WTC11 (cell line): ENCODE results near the gene SCN4B. TPM values are rescaled to one million over a fixed set of nuclear protein-coding genes. Genes with fewer than 3 reads are reported as not detected.

Source experiments
- ATAC-seq: fragments of 200-7000 bp; cut with Tn5 transposase; 2 replicates; pipeline ENCODE4 v1.10.0; 2021; ENCODE audit warnings: mild to moderate bottlenecking, moderate library complexity
- CTCF ChIA-PET: fragments of 300-600 bp; sonication (Branson Sonifier 250); formaldehyde crosslinking; loops from one replicate; lab custom pipeline; 2021; ENCODE audit warnings: antibody characterized with exemption; lab: Charles Lee
- POLR2A ChIA-PET: fragments of 350-600 bp; sonication (Branson Sonifier 250); formaldehyde crosslinking; loops from one replicate; lab custom pipeline; 2021; ENCODE audit warnings: antibody characterized with exemption; lab: Charles Lee
- DNase-seq: peaks from one replicate; pipeline ENCODE4 v3.0.0; 2021; ENCODE audit warnings: low spot score
- H3K27ac Mint-ChIP-seq: 2 replicates; pipeline ENCODE4 v1.8.0; 2021; ENCODE audit warnings: mixed read lengths
- H3K27me3 Mint-ChIP-seq: 2 replicates; pipeline ENCODE4 v1.8.0; 2021; ENCODE audit warnings: low read depth, mild to moderate bottlenecking, moderate library complexity, mixed read lengths
- H3K36me3 Mint-ChIP-seq: 2 replicates; pipeline ENCODE4 v1.8.0; 2021; ENCODE audit warnings: mixed read lengths
- H3K4me1 Mint-ChIP-seq: 2 replicates; pipeline ENCODE4 v1.8.0; 2022; ENCODE audit warnings: mixed read lengths
- H3K4me3 Mint-ChIP-seq: 2 replicates; pipeline ENCODE4 v1.8.0; 2021; ENCODE audit warnings: mild to moderate bottlenecking, moderate library complexity, mixed read lengths
- H3K9me3 Mint-ChIP-seq: 2 replicates; pipeline ENCODE4 v1.8.0; 2021; ENCODE audit warnings: mixed read lengths
- ELF4 ChIP-seq: sonication (generic); formaldehyde crosslinking; IDR thresholded peaks from 2 replicates; pipeline ENCODE4 v1.8.1; 2022; ENCODE audit warnings: low read depth, mild to moderate bottlenecking, moderate library complexity, missing genetic modification reagents
- GTF2I ChIP-seq: fragments of 250-450 bp; sonication (Bioruptor Pico); conservative IDR thresholded peaks from 2 replicates; pipeline ENCODE4 v1.4.0; 2021; ENCODE audit warnings: mild to moderate bottlenecking
- NR3C1 ChIP-seq: sonication (generic); formaldehyde crosslinking; conservative IDR thresholded peaks from 2 replicates; pipeline ENCODE4 v1.8.1; 2023; ENCODE audit warnings: low read depth, mild to moderate bottlenecking, missing genetic modification reagents
- PRRX2 ChIP-seq: fragments of 250-450 bp; sonication (Bioruptor Pico); IDR thresholded peaks from 2 replicates; pipeline ENCODE4 v1.8.0; 2021; ENCODE audit warnings: mild to moderate bottlenecking
- SMAD4 ChIP-seq: sonication (generic); formaldehyde crosslinking; IDR thresholded peaks from 2 replicates; pipeline ENCODE4 v1.8.0; 2022; ENCODE audit warnings: mild to moderate bottlenecking, missing genetic modification reagents
- TP53 ChIP-seq: sonication (generic); formaldehyde crosslinking; IDR thresholded peaks from 2 replicates; pipeline ENCODE4 v1.8.1; 2023; ENCODE audit warnings: mild to moderate bottlenecking, missing genetic modification reagents
- ZNF121 ChIP-seq: sonication (generic); formaldehyde crosslinking; IDR thresholded peaks from 2 replicates; pipeline ENCODE4 v1.8.0; 2023; ENCODE audit warnings: missing genetic modification reagents
- ZNF317 ChIP-seq: sonication (generic); formaldehyde crosslinking; IDR thresholded peaks from 2 replicates; pipeline ENCODE4 v1.8.1; 2023; ENCODE audit warnings: low read depth, mild to moderate bottlenecking, moderate library complexity, missing genetic modification reagents, borderline replicate concordance
- total RNA-seq: library from RNA; stranded (reverse); gene quantifications from 3 replicates; pipeline ENCODE4 v1.2.3, GENCODE V29; 2021
- TF ChIP-seq, protein P1 (sequence below): fragments of 250-450 bp; sonication (Bioruptor Pico); IDR thresholded peaks from 2 replicates; pipeline ENCODE4 v1.9.0; 2021; ENCODE audit warnings: mild to moderate bottlenecking, borderline replicate concordance
- TF ChIP-seq, protein P2 (sequence below): sonication (generic); formaldehyde crosslinking; IDR thresholded peaks from 2 replicates; pipeline ENCODE4 v1.8.0; 2023; ENCODE audit warnings: mild to moderate bottlenecking, missing genetic modification reagents
- TF ChIP-seq, protein P3 (sequence below): fragments of 250-450 bp; sonication (Bioruptor Pico); IDR thresholded peaks from 2 replicates; pipeline ENCODE4 v1.9.0; 2021; ENCODE audit warnings: mild to moderate bottlenecking

SCN4B gene
- total RNA-seq, 1 experiment from 2014 or later: 4.4 TPM

DNA sequence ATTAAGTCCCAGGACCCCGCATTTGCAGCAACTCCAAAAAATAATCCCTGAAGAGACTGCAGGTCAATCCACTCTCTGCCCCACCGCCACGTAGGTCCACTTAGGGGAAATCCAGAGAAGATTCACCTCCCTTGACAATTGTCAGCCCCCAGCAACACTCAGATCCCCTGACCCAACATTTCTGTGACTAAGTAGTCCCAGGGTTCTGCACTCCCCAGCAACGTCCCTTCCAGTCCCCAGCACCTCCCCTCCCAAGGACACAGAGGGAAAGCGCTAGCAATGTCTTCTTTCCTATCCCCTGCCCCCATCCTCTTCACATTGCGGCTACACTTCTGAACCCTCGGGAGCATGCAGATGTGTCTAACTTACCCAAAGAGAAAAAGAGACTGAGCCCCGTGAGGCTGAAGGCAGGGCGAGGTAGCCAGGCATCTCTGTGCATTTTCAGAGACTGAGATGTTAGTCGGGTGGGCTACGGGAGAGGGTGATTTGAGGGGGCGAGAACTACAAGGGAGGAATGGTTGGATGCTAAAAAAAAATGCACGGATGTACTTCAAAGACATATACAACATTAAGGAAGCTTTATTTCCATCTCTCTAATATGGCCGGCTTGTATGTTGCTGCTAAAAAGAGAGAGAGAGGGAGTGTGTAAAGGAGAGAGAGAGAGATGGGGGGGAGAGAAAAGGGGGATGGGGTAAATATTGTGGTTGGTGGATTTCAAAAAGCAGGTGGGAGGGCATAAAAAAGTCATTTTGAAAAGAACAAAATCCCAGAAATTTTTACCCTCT is 23.6 kb upstream of the SCN4B start, which contains the start of gene SCN2B:
SCN2B (minus strand) TSS at position 647 of the 785 bp plus-strand sequence; CDS start at position 439, 208 bp downstream.
- H3K4me3 Mint-ChIP-seq: peak within 1 kb of the TSS; percentile 81
- TF ChIP-seq NR3C1 (CRISPR knock-in tag) (no peak), ELF4 (CRISPR knock-in tag) (no peak), SMAD4 (CRISPR knock-in tag) (no peak)
- TF ChIP-seq, all 79 proteins: peak for 0
- peak; percentile 12; the same call in 1 of the 2 replicates for ATAC-seq
- CTCF ChIA-PET: interaction anchor here (0.6 to 2.1 kb wide), 3 partner anchors 23 to 230 kb away, joined by 3 to 7 read pairs (median 4); partner anchors contain the start of gene SCN4B
- Mint-ChIP-seq H3K27ac (no peak within 1 kb of the TSS; the same call in 1 of the 2 replicates), H3K36me3 (no peaks in the 10 kb centered on the region), H3K4me1 (peaks cover 45% of the 10 kb centered on the region), H3K27me3 (peaks cover 53% of the 10 kb centered on the region), H3K9me3 (no peaks in the 10 kb centered on the region)
- no peak for DNase-seq
- POLR2A ChIA-PET: no interaction called here

DNA sequence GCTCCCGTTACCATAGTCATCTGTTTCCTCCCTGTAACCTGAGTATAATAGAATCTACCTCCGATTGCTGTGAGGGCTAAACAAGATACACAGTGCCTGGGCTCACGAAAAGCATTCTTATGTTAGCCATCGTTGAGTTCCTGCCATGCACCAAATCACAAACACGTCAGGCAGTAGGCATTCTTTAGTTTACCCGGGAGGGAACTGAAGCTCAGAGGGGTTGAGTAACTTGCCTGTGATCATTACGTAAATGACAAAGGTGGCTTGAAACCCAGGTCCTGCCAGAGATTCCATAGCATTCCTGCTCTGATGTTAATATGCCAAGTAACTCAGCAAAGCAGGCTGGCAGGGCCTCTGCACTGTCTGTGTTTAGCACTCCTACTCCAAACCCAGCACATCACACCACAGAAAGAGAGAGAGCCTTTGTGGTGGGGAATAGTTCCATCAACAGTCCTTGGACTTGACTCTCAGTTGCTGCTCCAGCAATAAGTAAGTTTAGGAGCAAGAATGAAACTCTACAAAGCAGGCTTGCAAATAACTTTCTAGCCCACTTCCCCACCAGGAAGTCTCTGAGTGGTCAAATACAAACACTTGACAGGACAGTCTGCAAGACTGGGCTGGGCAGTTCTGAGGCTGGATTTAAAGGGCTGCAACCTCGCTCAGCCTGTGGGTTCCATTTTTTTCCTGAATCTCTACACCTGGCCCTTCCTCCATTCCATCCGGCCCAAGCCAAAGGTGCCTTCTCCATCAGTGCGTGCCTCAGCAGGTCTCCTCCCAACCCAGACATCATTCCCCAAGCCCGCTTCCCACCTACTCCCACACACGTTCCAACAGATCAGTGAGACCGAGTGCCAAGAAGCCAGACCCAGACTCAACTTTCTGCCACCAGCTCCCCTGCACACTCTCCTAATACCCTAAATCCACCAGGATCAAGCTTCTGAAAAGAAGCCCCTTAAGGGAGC is 22.7 kb upstream of the SCN4B start:
- ChIA-PET POLR2A (no interaction called here), CTCF (interaction anchor here (0.8 to 2.1 kb wide), 8 partner anchors 20 to 352 kb away, joined by 3 to 7 read pairs (median 4); partner anchors contain the start of gene SCN4B)
- ATAC-seq (no peak), DNase-seq (no peak)
- Mint-ChIP-seq H3K4me1 (peaks cover 46% of the 10 kb centered on the region), H3K27me3 (peaks cover 62% of the 10 kb centered on the region), H3K27ac (no peak overlapping the region), H3K9me3 (no peaks in the 10 kb centered on the region), H3K36me3 (no peaks in the 10 kb centered on the region), H3K4me3 (peak overlapping the region; percentile 81)
- TF ChIP-seq ZNF317 (CRISPR knock-in tag): no peak
- TF ChIP-seq GTF2I (CRISPR knock-in tag): no peak
- TF ChIP-seq PRRX2: no peak

DNA sequence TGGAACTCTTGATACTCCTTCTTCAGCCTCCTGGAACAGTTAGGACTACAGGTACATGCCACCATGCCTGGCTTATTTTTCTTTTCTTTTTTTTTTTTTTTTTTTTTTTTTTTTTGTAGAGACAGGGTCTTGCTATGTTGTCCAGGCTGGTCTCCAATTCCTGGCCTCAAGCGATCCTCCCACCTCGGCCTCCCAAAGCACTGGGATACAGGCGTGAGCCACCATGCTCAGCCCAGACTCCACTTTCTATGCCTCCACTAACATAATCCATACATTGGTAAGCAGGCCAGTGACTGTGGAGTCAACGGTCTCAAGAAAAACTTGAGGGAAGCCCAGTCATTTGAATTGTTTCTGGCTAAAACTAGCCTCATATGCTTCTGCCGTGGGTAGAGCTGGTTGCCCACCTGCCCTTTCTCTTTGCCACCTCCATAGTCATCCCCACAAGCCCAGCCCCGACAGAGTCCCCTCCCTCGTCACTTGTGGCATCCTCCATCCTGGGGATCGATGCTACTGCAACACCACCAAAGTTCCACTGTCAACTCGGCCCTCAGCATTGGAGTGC is 21.5 kb upstream of the SCN4B start:
- no peak overlapping the region for H3K27ac Mint-ChIP-seq
- peaks cover 44% of the 10 kb centered on the region for H3K4me1 Mint-ChIP-seq
- H3K9me3 Mint-ChIP-seq: no peaks in the 10 kb centered on the region
- TF ChIP-seq, protein P1, sequence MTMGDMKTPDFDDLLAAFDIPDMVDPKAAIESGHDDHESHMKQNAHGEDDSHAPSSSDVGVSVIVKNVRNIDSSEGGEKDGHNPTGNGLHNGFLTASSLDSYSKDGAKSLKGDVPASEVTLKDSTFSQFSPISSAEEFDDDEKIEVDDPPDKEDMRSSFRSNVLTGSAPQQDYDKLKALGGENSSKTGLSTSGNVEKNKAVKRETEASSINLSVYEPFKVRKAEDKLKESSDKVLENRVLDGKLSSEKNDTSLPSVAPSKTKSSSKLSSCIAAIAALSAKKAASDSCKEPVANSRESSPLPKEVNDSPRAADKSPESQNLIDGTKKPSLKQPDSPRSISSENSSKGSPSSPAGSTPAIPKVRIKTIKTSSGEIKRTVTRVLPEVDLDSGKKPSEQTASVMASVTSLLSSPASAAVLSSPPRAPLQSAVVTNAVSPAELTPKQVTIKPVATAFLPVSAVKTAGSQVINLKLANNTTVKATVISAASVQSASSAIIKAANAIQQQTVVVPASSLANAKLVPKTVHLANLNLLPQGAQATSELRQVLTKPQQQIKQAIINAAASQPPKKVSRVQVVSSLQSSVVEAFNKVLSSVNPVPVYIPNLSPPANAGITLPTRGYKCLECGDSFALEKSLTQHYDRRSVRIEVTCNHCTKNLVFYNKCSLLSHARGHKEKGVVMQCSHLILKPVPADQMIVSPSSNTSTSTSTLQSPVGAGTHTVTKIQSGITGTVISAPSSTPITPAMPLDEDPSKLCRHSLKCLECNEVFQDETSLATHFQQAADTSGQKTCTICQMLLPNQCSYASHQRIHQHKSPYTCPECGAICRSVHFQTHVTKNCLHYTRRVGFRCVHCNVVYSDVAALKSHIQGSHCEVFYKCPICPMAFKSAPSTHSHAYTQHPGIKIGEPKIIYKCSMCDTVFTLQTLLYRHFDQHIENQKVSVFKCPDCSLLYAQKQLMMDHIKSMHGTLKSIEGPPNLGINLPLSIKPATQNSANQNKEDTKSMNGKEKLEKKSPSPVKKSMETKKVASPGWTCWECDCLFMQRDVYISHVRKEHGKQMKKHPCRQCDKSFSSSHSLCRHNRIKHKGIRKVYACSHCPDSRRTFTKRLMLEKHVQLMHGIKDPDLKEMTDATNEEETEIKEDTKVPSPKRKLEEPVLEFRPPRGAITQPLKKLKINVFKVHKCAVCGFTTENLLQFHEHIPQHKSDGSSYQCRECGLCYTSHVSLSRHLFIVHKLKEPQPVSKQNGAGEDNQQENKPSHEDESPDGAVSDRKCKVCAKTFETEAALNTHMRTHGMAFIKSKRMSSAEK (CRISPR knock-in tag): no peak
- TF ChIP-seq, protein P2, sequence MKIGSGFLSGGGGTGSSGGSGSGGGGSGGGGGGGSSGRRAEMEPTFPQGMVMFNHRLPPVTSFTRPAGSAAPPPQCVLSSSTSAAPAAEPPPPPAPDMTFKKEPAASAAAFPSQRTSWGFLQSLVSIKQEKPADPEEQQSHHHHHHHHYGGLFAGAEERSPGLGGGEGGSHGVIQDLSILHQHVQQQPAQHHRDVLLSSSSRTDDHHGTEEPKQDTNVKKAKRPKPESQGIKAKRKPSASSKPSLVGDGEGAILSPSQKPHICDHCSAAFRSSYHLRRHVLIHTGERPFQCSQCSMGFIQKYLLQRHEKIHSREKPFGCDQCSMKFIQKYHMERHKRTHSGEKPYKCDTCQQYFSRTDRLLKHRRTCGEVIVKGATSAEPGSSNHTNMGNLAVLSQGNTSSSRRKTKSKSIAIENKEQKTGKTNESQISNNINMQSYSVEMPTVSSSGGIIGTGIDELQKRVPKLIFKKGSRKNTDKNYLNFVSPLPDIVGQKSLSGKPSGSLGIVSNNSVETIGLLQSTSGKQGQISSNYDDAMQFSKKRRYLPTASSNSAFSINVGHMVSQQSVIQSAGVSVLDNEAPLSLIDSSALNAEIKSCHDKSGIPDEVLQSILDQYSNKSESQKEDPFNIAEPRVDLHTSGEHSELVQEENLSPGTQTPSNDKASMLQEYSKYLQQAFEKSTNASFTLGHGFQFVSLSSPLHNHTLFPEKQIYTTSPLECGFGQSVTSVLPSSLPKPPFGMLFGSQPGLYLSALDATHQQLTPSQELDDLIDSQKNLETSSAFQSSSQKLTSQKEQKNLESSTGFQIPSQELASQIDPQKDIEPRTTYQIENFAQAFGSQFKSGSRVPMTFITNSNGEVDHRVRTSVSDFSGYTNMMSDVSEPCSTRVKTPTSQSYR (CRISPR knock-in tag): no peak
- TF ChIP-seq TP53 (CRISPR knock-in tag): no peak
- TF ChIP-seq, protein P3, sequence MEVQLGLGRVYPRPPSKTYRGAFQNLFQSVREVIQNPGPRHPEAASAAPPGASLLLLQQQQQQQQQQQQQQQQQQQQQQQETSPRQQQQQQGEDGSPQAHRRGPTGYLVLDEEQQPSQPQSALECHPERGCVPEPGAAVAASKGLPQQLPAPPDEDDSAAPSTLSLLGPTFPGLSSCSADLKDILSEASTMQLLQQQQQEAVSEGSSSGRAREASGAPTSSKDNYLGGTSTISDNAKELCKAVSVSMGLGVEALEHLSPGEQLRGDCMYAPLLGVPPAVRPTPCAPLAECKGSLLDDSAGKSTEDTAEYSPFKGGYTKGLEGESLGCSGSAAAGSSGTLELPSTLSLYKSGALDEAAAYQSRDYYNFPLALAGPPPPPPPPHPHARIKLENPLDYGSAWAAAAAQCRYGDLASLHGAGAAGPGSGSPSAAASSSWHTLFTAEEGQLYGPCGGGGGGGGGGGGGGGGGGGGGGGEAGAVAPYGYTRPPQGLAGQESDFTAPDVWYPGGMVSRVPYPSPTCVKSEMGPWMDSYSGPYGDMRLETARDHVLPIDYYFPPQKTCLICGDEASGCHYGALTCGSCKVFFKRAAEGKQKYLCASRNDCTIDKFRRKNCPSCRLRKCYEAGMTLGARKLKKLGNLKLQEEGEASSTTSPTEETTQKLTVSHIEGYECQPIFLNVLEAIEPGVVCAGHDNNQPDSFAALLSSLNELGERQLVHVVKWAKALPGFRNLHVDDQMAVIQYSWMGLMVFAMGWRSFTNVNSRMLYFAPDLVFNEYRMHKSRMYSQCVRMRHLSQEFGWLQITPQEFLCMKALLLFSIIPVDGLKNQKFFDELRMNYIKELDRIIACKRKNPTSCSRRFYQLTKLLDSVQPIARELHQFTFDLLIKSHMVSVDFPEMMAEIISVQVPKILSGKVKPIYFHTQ: no peak
- TF ChIP-seq ZNF121 (CRISPR knock-in tag): peak; percentile 78
- ATAC-seq (no peak), DNase-seq (no peak)
- H3K4me3 Mint-ChIP-seq: no peak overlapping the region
- CTCF ChIA-PET: interaction anchor here (0.5 to 2.1 kb wide), 7 partner anchors 19 to 351 kb away, joined by 3 to 7 read pairs (median 5); partner anchors contain the start of gene SCN4B
- no peaks in the 10 kb centered on the region for H3K36me3 Mint-ChIP-seq
- POLR2A ChIA-PET: no interaction called here
- H3K27me3 Mint-ChIP-seq: peaks cover 74% of the 10 kb centered on the region
